Measurements from ENCODE around the gene CHD3. TPM values are rescaled to one million over a fixed set of nuclear protein-coding genes. Genes with fewer than 3 reads are reported as not detected.
A peak's percentile ranks its signal among the peaks of the same experiment; 100 is the strongest.

Gene CHD3
- total and polyA plus RNA-seq, 2 of the 13 experiments (the other 11 are each of a cell fraction or from before 2014, with no cell fraction given) = 2.7 to 3.7 TPM

DNA sequence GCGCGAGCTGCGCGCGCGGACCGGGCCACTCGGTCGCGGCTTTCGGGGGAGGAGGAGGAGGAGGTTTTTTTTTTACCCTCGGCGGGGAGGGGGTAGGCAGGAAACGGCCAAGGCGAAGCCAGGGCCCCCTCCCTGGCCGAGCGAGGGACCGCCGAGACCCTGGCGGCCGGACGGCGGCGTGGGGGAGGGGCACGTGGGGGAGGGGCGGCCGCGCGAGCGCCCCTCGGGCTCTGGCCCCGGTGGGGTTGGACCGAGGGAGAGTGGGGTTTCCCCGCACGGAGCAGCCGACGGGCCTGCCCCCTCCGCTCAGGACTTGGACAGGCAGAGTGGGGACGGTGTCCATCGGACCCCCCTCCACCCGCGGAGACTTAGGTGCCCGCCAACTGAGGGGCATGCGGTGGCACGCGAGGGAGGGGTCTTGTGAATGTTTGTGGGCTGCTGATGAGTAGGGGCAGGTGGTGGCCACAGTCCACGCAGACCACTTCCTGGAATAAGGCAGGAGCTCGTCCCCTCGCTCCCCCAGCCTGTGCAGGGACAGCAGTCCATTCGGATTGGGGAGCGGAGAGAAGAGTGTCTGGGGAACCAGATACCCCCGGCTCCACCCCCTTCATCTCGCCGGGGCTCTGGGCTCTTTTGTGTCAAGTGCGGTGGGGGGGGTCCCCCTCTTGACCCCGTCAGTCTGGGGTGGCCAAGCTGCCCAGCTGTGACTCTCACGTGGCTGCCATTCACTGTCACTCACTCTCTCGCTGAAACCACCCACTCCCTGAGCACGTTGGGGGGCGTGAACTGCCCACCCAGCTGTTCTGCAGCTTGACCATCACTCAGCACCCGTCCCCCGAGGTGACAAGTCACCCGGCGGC lies 3.0 kb upstream of the CHD3 start (continued):
- TF ChIP-seq FOXP1 (IDR thresholded peaks at IDR 0.05) = no peak
- no peak for TF ChIP-seq FOXP1 (CRISPR knock-in tag; IDR thresholded peaks at IDR 0.05)
- TF ChIP-seq SIX4 (CRISPR knock-in tag; IDR thresholded peaks at IDR 0.05) = no peak
- peak; percentile 11; the same call in 1 of the 2 replicates for TF ChIP-seq SAP130 (CRISPR knock-in tag; IDR thresholded peaks at IDR 0.05; ENCODE audit: low read depth)
- TF ChIP-seq, protein P1, sequence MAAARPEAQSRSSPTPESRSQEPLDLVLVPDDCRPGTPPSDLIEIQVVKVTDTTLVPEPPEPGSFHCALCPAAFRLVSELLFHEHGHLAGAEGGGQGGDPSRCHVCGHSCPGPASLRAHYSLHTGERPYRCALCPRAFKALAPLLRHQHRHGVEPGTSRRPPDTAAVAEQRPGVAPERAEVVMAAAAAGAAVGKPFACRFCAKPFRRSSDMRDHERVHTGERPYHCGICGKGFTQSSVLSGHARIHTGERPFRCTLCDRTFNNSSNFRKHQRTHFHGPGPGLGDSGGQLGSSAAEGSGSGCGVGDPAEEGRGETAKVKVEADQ (CRISPR knock-in tag; IDR thresholded peaks at IDR 0.05; ENCODE audit: borderline replicate concordance) = no peak
- no peak for TF ChIP-seq AGO1 (IDR thresholded peaks at IDR 0.05; ENCODE audit: low read depth, low read length, poor library complexity, severe bottlenecking)
- TF ChIP-seq MTF2 (CRISPR knock-in tag; IDR thresholded peaks at IDR 0.05; ENCODE audit: borderline replicate concordance) = no peak; the same call in 1 of the 2 replicates
- TF ChIP-seq, protein P2, sequence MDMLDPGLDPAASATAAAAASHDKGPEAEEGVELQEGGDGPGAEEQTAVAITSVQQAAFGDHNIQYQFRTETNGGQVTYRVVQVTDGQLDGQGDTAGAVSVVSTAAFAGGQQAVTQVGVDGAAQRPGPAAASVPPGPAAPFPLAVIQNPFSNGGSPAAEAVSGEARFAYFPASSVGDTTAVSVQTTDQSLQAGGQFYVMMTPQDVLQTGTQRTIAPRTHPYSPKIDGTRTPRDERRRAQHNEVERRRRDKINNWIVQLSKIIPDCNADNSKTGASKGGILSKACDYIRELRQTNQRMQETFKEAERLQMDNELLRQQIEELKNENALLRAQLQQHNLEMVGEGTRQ (IDR thresholded peaks at IDR 0.05; ENCODE audit: low read depth, low read length) = no peak
- TF ChIP-seq, protein P2 (CRISPR knock-in tag; IDR thresholded peaks at IDR 0.05; ENCODE audit: borderline replicate concordance) = no peak
- peak; percentile 50; the same call in 1 of the 2 replicates for TF ChIP-seq ZNF263 (CRISPR knock-in tag; IDR thresholded peaks at IDR 0.05)
- TF ChIP-seq, protein P3, sequence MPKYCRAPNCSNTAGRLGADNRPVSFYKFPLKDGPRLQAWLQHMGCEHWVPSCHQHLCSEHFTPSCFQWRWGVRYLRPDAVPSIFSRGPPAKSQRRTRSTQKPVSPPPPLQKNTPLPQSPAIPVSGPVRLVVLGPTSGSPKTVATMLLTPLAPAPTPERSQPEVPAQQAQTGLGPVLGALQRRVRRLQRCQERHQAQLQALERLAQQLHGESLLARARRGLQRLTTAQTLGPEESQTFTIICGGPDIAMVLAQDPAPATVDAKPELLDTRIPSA (CRISPR knock-in tag; IDR thresholded peaks at IDR 0.05; ENCODE audit: borderline replicate concordance) = no peak
- TF ChIP-seq SP140L (CRISPR knock-in tag; IDR thresholded peaks at IDR 0.05; ENCODE audit: borderline replicate concordance) = no peak
- no peak for TF ChIP-seq MED1 (CRISPR knock-in tag; IDR thresholded peaks at IDR 0.05)
- no peak for TF ChIP-seq CEBPG (CRISPR knock-in tag; IDR thresholded peaks at IDR 0.05)
- no peak for TF ChIP-seq PITX1 (CRISPR knock-in tag; IDR thresholded peaks at IDR 0.05)
- TF ChIP-seq SP5 (CRISPR knock-in tag; IDR thresholded peaks at IDR 0.05; ENCODE audit: borderline replicate concordance, low read depth) = no peak
- 0 out of 2 replicates have a peak, but pooled peaks have one; percentile 17 for TF ChIP-seq ZBTB7A (CRISPR knock-in tag; IDR thresholded peaks at IDR 0.05)
- no peak for TF ChIP-seq ZNF335 (CRISPR knock-in tag; IDR thresholded peaks at IDR 0.05)
- no peak for TF ChIP-seq ZNF790 (CRISPR knock-in tag; IDR thresholded peaks at IDR 0.05; ENCODE audit: borderline replicate concordance)
- TF ChIP-seq ASH2L (IDR thresholded peaks at IDR 0.05; ENCODE audit: insufficient read length, low read depth, low read length) = peak; percentile 2
- no peak for TF ChIP-seq MXI1 (IDR thresholded peaks at IDR 0.05; ENCODE audit: borderline replicate concordance, low read depth, low read length)
- TF ChIP-seq, protein P4, sequence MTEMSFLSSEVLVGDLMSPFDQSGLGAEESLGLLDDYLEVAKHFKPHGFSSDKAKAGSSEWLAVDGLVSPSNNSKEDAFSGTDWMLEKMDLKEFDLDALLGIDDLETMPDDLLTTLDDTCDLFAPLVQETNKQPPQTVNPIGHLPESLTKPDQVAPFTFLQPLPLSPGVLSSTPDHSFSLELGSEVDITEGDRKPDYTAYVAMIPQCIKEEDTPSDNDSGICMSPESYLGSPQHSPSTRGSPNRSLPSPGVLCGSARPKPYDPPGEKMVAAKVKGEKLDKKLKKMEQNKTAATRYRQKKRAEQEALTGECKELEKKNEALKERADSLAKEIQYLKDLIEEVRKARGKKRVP (CRISPR knock-in tag; IDR thresholded peaks at IDR 0.05) = no peak
- TF ChIP-seq ZNF703 (CRISPR knock-in tag; IDR thresholded peaks at IDR 0.05; ENCODE audit: borderline replicate concordance) = no peak
- TF ChIP-seq ZNF530 (CRISPR knock-in tag; IDR thresholded peaks at IDR 0.05; ENCODE audit: low read depth) = 0 out of 2 replicates have a peak, but pooled peaks have one; percentile 45
- no peak for TF ChIP-seq PPARG (CRISPR knock-in tag; conservative IDR thresholded peaks at IDR 0.05)
